K562 (cell line): Measurements from ENCODE around the gene ATP6V0A1. TPM values are rescaled to one million over a fixed set of nuclear protein-coding genes. Genes with fewer than 3 reads are reported as not detected.

Source experiments
- ARNT ChIP-seq, 2 experiments: fragments of 450-650 bp; IDR thresholded peaks; 2 replicates each; pipeline ENCODE4 v1.6.1; 2016; ENCODE audit warnings: mild to moderate bottlenecking in 1 of 2
- ETV5 ChIP-seq: sonication (generic); formaldehyde crosslinking; IDR thresholded peaks from 2 replicates; pipeline ENCODE4 v1.4.0; 2020; ENCODE audit warnings: low read depth, mild to moderate bottlenecking, missing genetic modification reagents
- FIP1L1 ChIP-seq: fragments of 200-400 bp; formaldehyde crosslinking; IDR thresholded peaks from 2 replicates; pipeline ENCODE4 v1.6.1; 2018; ENCODE audit warnings: mild to moderate bottlenecking, low read depth, low read length; ENCODE audit not compliant: poor library complexity, severe bottlenecking
- GTF2F1 ChIP-seq: IDR thresholded peaks from 2 replicates; pipeline ENCODE4 v1.6.1; 2011; ENCODE audit warnings: low read depth, low read length, improper control_type of control experiment
- HES1 ChIP-seq: fragments of 450-650 bp; IDR thresholded peaks from 2 replicates; pipeline ENCODE4 v1.6.1; 2016; ENCODE audit warnings: low read depth, mild to moderate bottlenecking, moderate library complexity
- HEY1 ChIP-seq: fragments of 250-450 bp; sonication (Bioruptor Pico); IDR thresholded peaks from 2 replicates; pipeline ENCODE4 v1.5.0; 2020; ENCODE audit warnings: mild to moderate bottlenecking, moderate library complexity, borderline replicate concordance
- HNRNPH1 ChIP-seq: fragments of 200-400 bp; formaldehyde crosslinking; optimal IDR thresholded peaks from 2 replicates; pipeline ENCODE3; 2017; ENCODE audit warnings: low read depth, mild to moderate bottlenecking, low read length, moderate library complexity
- RBFOX2 ChIP-seq: fragments of 200-400 bp; formaldehyde crosslinking; IDR thresholded peaks from 2 replicates; pipeline ENCODE4 v1.6.1; 2017; ENCODE audit warnings: low read depth, mild to moderate bottlenecking, low read length, moderate library complexity
- SIN3B ChIP-seq: fragments of 450-650 bp; IDR thresholded peaks from 2 replicates; pipeline ENCODE4 v1.6.1; 2017; ENCODE audit warnings: low read depth, mild to moderate bottlenecking, moderate library complexity
- SREBF1 ChIP-seq: fragments of 150-350 bp; IDR thresholded peaks from 2 replicates; pipeline ENCODE4 v1.6.1; 2014; ENCODE audit warnings: antibody characterized with exemption, low read depth, low read length, borderline replicate concordance
- ZBTB40 ChIP-seq, 2 experiments: fragments of 450-650 bp in 1 of 2; sonication (generic) in 1 of 2; formaldehyde crosslinking in 1 of 2; IDR thresholded peaks; 2 replicates each; pipeline versions ENCODE4 v1.7.1 to v1.9.0; 2016 to 2022; ENCODE audit warnings: inconsistent platforms in 1 of 2, mild to moderate bottlenecking in 1 of 2, missing genetic modification reagents in 1 of 2
- ZNF561 ChIP-seq: fragments of 450-650 bp; formaldehyde crosslinking; conservative IDR thresholded peaks from 2 replicates; pipeline ENCODE4 v1.4.0; 2020; ENCODE audit warnings: mild to moderate bottlenecking, moderate library complexity
- ZNF699 ChIP-seq: fragments of 250-450 bp; sonication (Bioruptor Pico); IDR thresholded peaks from 2 replicates; pipeline ENCODE4 v1.8.0; 2021; ENCODE audit warnings: mild to moderate bottlenecking, moderate library complexity; ENCODE audit not compliant: insufficient replicate concordance
- ZNF766 ChIP-seq: fragments of 200-800 bp; sonication (Bioruptor generic); conservative IDR thresholded peaks from 2 replicates; pipeline ENCODE4 v1.6.1; 2016; ENCODE audit warnings: missing genetic modification characterization, missing compliant biosample characterization
- polyA plus RNA-seq, 8 experiments: library from polyadenylated mRNA; depleted of rRNA in 4 of 8; stranded (reverse) in 5 of 8; unstranded in 3 of 8; fragments of >200 nt; fragmentation: Nextera tagmentation in 2 of 8; fragmentation: Illumina TruSeq in 1 of 8; extraction: Ambion mirVana in 2 of 8; extraction: Trizol in 1 of 8; gene quantifications; 2 replicates each; pipeline versions ENCODE4 v1.2.1 to v1.2.3, GENCODE V29; 2011 to 2014; ENCODE audit warnings: inconsistent platforms in 1 of 8, missing spikeins in 1 of 8
- total RNA-seq, 7 experiments: library from RNA; depleted of rRNA in 6 of 7; stranded (reverse); fragments of >200 nt in 6 of 7; fragmentation: Illumina TruSeq in 2 of 7; extraction: Trizol in 2 of 7; gene quantifications; 2 replicates each; pipeline versions ENCODE4 v1.2.1 to v1.2.3, GENCODE V29; 2011 to 2021; ENCODE audit warnings: low replicate concordance in 1 of 7
- TF ChIP-seq, protein P1 (sequence below): sonication (generic); formaldehyde crosslinking; IDR thresholded peaks from 2 replicates; pipeline ENCODE4 v1.8.1; 2023; ENCODE audit warnings: mild to moderate bottlenecking, missing genetic modification reagents

The ATP6V0A1 gene
- total and polyA plus RNA-seq, 9 of the 15 experiments (the other 6 are each of a cell fraction or from before 2014, with no cell fraction given), result 11.8 to 158 (median 75.5) TPM

DNA sequence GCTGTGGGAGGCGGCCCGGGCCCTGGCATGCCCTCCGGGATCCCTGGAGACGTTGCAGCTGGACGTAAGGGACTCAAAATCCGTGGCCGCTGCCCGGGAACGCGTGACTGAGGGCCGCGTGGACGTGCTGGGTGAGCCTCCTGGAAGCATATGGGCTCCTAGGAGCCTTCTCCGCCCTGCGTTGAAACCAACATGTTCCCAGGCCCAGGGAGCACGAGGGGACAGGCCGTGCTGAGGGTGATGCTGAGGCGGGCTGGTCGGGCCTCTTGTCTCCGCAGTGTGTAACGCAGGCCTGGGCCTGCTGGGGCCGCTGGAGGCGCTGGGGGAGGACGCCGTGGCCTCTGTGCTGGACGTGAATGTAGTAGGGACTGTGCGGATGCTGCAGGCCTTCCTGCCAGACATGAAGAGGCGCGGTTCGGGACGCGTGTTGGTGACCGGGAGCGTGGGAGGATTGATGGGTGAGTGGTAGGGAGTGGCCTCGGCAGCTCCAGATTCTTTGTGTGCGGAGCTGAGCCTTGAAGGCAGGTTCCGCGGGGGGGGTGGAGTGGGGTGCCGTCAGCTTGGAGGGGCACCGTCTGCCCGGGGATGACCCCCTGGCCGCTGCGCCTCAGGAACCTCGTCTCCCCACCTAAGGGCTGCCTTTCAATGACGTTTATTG is 94.6 kb downstream of the ATP6V0A1 start (continued):
- TF ChIP-seq, protein P1, sequence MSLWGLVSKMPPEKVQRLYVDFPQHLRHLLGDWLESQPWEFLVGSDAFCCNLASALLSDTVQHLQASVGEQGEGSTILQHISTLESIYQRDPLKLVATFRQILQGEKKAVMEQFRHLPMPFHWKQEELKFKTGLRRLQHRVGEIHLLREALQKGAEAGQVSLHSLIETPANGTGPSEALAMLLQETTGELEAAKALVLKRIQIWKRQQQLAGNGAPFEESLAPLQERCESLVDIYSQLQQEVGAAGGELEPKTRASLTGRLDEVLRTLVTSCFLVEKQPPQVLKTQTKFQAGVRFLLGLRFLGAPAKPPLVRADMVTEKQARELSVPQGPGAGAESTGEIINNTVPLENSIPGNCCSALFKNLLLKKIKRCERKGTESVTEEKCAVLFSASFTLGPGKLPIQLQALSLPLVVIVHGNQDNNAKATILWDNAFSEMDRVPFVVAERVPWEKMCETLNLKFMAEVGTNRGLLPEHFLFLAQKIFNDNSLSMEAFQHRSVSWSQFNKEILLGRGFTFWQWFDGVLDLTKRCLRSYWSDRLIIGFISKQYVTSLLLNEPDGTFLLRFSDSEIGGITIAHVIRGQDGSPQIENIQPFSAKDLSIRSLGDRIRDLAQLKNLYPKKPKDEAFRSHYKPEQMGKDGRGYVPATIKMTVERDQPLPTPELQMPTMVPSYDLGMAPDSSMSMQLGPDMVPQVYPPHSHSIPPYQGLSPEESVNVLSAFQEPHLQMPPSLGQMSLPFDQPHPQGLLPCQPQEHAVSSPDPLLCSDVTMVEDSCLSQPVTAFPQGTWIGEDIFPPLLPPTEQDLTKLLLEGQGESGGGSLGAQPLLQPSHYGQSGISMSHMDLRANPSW (CRISPR knock-in tag), result no peak
- TF ChIP-seq ARNT (IDR thresholded peaks at IDR 0.05), result no peak
- no peak for TF ChIP-seq ZNF561 (CRISPR knock-in tag)
- no peak for TF ChIP-seq ZNF766
- no peak for TF ChIP-seq FIP1L1
- no peak for TF ChIP-seq ZNF699 (CRISPR knock-in tag)
- TF ChIP-seq ZBTB40 (IDR thresholded peaks at IDR 0.05), result no peak
- no peak for TF ChIP-seq ZBTB40 (CRISPR knock-in tag; IDR thresholded peaks at IDR 0.05)
- TF ChIP-seq SIN3B, result no peak
- TF ChIP-seq HEY1 (CRISPR knock-in tag), result no peak
- peak; percentile 59 for TF ChIP-seq RBFOX2
- no peak for TF ChIP-seq HNRNPH1
- TF ChIP-seq HES1, result no peak; the same call in 1 of the 2 replicates
- no peak for TF ChIP-seq GTF2F1
- no peak for TF ChIP-seq SREBF1
- no peak for TF ChIP-seq ETV5
